Fibroblast of mammary gland (primary cell): ENCODE results near the gene SLC25A22.

Experiments
- DNase-seq: peaks from one replicate; pipeline ENCODE4 v3.0.0-alpha.2; 2010; ENCODE audit warnings: low read depth
- H3K4me3 ChIP-seq: 2 replicates; pipeline ENCODE4 v1.5.1; 2011; ENCODE audit warnings: low read depth, mild to moderate bottlenecking, low read length, moderate library complexity; ENCODE audit not compliant: control insufficient read depth
- CTCF ChIP-seq: conservative IDR thresholded peaks from 2 replicates; pipeline ENCODE4 v1.5.1; 2011; ENCODE audit warnings: low read depth, low read length, inconsistent platforms; ENCODE audit not compliant: control insufficient read depth, insufficient read depth

The SLC25A22 gene

GRCh38 chr11:826836-827145 lies 28.7 kb upstream of the SLC25A22 start:
- TF ChIP-seq CTCF = no peak
- no peak for DNase-seq
- no peak overlapping the region for H3K4me3 ChIP-seq

GRCh38 chr11:826227-826621 lies 28.1 kb upstream of the SLC25A22 start:
- DNase-seq = no peak
- no peak overlapping the region for H3K4me3 ChIP-seq
- no peak for TF ChIP-seq CTCF

GRCh38 chr11:825366-826226 lies 27.5 kb upstream of the SLC25A22 start:
- TF ChIP-seq CTCF = no peak
- no peak overlapping the region for H3K4me3 ChIP-seq
- DNase-seq = no peak

- DNase-seq = no peak
- no peak overlapping the region for H3K4me3 ChIP-seq
- no peak for TF ChIP-seq CTCF
Observed at GRCh38 chr11:824942-825341, 26.9 kb upstream of the SLC25A22 start.

GRCh38 chr11:824292-824880 lies 26.3 kb upstream of the SLC25A22 start:
- DNase-seq = no peak
- TF ChIP-seq CTCF = no peak
- no peak overlapping the region for H3K4me3 ChIP-seq

- no peak overlapping the region for H3K4me3 ChIP-seq
- no peak for TF ChIP-seq CTCF
- DNase-seq = no peak
Observed at GRCh38 chr11:823441-824291, 25.6 kb upstream of the SLC25A22 start.
